CD4-positive, alpha-beta T cell treated with Interleukin-1 beta for 1 hour (primary cell): ENCODE measurements around the gene SSTR5.

Experiments
- DNase-seq, 2 donors: peaks; one replicate each; pipeline ENCODE4 v3.0.0-alpha.2; 2020 to 2022

The SSTR5 gene

DNA sequence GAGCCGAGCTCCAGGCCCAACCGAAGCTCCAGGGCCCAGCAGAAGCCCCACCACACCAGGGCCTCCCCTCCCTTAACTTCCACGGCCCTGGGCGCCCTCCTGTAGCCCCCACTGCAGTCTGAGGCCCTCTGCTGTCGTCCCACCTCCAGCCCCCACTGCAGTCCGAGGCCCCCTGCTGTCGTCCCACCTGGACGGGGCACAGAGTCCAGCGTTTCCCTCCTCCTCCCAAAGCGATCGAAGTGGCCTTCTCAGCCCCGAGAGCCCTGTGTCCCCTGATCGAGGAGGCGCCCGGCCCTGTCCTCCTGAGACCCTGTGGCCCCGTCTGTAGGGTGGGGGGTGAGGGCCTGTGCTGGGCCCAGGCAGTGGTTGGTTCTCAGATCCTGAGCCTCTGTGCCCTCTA lies 54.6 kb downstream of the SSTR5 start:
- no peak for DNase-seq

DNA sequence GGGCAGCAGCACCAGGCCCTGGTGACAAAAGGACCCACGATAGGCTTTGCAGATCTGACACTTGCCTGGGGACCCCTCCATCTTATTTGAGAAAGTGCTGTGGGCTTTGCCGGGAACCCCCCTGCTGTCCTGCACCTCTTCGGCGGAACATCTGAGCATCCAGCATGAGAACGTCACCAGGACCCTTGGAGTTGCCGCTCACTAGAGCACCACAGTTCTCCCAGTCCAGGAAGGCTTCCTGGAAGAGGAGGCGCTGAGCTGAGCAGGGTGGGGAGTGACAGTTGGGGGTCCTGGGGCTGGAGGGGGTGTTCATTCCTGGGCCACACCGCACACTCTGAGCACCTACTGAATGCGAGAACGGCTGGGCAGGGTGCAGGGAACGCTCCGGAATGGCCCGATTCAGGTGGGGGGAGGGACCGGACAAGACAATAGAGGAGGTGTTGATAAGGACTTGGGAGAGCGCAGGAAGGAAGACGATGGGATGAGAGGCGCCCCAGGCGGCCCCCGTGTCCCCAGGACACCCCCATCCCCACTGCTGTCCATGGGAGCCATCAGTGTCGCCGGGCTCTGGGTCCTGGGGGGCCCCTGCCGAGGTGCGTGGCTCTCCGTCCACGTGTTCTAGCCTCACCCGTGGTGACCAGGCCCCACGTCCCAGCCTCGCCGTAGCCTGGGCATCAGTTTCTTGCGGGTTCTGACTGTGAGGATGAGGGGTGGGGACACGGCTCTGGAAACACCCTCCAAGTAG lies 55.6 kb downstream of the SSTR5 start:
- no peak for DNase-seq

DNA sequence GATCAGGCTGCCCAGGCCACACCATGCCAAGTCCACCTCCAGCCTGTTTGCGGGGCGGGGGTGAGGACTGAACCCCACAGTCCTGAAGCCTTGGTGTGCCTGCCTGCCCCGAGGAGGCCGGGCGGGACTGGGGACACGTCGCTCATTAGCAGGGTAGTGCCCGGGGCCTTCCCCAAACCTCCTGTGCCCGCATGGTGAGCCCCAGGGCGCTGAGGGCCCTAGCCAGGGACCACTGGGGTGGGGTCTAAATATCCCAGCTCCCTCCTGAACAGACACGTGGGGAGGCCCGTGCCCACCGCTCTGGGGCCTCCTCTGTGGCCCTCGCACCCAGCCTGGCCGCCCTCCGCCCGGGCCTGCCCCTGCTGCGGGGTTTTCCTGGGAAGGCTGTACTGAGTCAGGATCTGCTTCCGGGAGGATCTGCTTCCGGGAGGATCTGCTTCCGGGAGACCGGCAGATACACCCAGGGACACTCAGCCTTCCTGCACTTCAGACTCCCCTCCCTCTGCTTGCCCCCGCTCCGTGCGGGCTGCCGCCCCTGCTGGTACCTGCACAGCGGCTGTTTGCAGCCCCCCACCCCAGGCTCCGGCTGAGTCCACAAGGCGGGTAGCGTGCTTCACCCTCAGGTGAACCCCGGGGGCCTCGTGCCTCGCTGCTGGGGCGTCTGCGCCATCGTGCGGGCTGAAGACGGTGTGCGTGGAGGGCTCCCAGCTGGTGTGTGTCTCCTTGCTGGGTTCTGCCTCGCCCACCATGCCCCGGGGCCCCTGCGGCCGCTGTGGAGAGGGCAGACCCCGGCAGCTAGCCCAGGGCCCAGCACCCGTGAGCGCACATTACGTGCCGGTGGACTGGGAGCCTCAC lies 56.8 kb downstream of the SSTR5 start:
- no peak for DNase-seq

DNA sequence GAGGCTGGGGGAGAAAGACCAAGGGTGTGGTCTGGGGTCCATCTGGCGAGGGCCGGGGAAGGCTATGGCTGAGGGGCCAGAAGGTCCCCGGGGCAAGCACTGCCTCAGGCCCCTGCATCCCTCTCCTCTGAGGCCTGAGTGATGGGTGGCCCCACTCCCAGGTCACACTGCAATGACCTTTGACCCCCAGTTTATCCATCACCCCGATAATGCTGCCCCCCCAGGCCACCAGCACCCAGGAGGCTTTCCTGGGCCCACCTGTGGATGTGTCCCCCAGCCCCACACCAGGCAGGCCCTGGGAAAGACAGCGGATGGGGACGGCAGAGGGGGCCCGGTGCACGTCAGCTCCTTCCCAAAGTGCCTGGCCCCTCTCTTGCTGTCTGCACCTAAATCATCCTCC lies 57.8 kb downstream of the SSTR5 start:
- no peak for DNase-seq
